Measurements from ENCODE around the gene NAA20.

The NAA20 gene

GRCh38 chr20:20020908-20021307, 3.7 kb downstream of the NAA20 start:
- no peak for DNase-seq

GRCh38 chr20:20021835-20022234, 4.7 kb downstream of the NAA20 start:
- DNase-seq = no peak

DNA sequence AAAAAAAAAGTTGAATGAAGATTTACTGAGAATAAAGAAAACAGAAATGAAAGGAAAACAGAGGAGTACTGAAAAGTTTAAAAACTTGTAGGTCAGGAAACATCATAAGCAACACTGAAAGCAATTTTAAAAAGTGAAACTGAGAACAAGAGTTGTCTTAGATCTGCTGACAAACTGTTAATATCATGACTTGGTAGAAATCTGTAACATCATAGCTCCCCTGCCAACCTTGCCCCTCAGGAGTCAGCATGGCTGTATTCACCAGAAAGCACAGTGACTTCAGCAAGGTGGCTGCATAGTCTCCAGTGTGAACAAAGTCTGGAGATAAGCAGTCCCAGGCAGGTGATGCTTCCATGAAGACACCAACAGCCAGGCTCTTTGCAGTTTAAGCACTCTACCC, 5.3 kb downstream of the NAA20 start:
- DNase-seq = no peak

GRCh38 chr20:20023395-20023794, 6.2 kb downstream of the NAA20 start:
- no peak for DNase-seq

- peak; percentile 44 for DNase-seq
Measured at GRCh38 chr20:20024942-20025341, 7.8 kb downstream of the NAA20 start.

DNA sequence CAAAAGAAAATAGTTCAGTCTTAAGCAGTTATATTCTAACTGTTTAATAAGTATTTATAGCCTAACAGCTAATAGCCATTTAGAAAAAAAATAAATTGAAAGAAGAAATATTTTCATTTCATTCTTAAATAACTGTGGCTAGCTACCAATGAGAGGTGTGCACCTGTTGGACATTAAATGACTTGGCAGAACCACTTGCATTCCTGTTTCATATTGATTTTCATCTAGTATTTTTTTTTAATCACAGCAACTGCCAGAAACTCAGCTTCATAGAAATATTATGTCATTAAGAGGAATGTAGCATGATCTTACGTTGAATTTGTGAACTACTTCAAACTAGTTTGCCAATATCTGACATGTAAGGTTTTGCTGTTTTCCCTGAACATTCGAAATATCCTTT, 10.1 kb downstream of the NAA20 start:
- DNase-seq = no peak

DNA sequence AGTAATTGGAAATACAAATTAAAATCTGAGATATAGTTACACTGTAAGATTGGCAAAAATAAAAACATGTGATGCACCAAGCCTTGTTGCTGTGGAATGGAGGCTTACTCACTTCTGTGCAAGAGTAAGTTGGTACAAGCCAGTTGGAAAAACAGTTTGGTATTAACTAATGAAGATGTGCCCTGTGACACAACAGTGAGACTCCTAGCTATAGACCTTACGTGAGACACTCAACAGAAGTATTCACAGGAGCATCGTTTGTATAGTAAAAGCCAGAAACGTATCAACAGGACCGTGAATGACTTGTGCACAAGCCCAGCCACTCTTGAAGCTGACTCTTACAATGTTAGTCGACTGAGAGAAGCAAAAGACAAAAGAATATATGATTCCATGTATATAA, 14.6 kb downstream of the NAA20 start:
- no peak for DNase-seq

- DNase-seq = no peak
Measured at GRCh38 chr20:20034486-20034885, 17.3 kb downstream of the NAA20 start.

DNA sequence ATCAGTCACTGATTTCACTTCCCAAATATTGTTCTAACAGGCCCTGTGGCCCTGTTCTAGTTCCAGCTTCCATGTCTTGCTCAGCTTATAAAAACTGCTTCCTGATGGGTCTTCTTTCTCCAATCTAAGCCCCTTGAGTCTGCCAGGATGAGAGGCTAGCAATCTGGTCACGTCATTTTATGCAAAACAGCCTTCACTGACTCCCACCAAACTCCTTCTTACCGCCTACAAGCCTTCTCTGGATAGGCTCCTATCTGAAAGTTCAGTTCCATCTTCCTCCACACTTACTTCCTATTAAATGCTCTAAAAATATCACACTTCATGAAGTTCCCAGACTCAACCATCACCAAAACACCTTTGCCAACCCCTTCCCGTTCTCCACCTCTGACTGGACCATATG, 19.6 kb downstream of the NAA20 start:
- DNase-seq = no peak

GRCh38 chr20:20037960-20038359, 20.8 kb downstream of the NAA20 start:
- peak; percentile 54 for DNase-seq

DNA sequence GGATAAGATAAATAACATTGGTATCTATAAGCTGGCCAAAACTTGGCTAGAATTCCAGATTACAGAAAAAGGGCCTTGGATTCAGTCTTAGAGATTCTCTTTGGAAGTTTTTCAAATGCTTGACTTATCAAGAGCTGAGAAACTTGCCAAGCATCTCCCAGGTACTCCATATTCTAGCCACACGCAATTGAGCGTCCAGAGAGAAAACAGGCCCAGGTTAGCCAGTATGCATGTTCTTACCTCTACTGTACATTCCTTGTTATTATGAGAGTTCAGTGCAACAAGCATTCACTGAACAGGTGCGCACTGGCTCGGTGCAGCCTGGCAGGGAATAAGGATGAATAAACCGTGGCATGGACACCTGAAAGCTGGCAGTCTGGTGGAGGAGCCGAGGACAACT, 21.4 kb downstream of the NAA20 start:
- DNase-seq = no peak

- no peak for DNase-seq
Measured at GRCh38 chr20:20039752-20040387, 22.7 kb downstream of the NAA20 start.

GRCh38 chr20:20051767-20052073, 34.6 kb downstream of the NAA20 start:
- no peak for DNase-seq

DNA sequence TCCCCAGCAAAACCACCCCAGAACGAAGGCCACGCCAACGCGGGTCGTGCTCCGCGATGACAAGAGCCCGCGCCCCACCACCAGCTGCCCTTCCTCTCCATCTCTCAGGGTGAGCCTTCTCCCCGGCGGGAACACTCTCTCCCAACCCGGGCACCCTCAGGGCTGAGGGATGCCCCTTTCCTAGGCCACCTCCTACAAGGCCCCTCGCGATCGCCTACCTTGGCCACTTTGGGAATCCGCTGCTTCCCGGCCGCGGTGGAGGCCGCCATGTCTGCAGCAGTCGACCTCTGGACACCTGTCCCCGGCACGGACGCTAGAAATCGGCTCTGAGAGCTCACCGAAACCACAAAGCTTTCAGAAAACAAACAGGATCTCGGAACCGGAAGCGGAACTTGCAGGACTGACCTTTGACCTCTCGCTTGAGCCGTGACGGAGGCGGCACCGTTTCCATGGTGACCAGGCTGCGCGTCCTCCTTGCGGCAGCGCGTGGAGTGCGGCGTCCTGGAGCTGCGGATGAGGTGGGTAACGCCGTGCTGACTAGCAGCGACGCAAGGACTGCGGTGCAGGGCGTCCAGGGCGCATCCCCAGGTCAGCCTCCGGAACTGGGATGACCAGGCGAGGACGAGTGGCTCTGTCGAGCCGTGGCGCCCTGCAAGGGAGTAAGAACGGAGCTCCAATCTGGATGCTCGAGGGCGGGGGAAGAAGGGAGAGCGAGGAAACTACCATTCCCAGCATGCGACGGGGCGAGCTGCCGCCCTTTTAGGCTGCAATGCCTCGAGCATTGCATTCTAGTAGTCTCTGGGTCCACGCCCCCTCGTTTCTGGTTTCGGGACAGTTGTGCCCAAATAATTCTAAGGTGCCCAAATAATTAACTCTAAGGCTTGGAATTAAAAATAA, 35.2 kb downstream of the NAA20 start, which contains the start of the genes CFAP61 and CRNKL1:
CFAP61 (plus strand) TSS at position 459 of the 897 bp plus-strand sequence. CDS start 4,122 bp downstream, outside the sequence.
CRNKL1 (minus strand) TSS at position 393 of the 897 bp plus-strand sequence; CDS start at position 269, 124 bp downstream.
- peak; percentile 94 for DNase-seq

- DNase-seq = no peak
Measured at GRCh38 chr20:20060234-20060998, 43.3 kb downstream of the NAA20 start.

DNA sequence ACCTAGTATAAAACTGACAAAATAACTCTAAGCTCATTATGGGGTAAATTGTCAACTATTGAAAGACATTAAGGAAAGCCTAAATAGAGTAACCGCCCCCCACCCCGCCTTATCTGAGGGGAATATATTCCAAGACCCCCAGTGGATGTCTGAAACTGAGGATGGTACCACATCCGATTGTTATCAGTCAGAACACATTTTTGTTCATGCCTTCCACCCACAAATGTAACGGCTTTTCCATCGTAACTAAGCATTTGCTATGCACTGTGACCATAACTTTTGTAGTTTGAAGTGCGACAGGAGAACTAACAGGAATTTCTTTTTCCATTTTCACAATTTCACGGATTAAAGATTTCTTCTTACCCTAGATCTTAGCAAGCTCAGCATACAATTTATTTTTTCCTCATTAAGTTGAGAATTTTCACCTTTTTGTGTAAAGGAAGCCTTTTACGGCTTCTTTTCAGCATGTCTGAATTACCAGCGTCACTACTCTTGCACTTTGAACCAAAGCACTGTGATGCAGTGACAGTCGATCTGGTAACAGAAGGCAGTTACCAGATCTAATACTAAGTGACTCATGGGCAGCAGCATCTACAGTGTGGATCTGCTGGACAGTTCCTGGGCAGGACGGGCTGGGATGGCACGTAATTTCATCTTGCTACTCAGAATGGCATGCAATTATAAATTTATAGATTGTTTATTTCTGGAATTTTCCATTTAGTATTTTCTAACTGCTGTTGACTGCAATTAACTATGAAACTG, 47.0 kb downstream of the NAA20 start:
- DNase-seq = no peak

DNA sequence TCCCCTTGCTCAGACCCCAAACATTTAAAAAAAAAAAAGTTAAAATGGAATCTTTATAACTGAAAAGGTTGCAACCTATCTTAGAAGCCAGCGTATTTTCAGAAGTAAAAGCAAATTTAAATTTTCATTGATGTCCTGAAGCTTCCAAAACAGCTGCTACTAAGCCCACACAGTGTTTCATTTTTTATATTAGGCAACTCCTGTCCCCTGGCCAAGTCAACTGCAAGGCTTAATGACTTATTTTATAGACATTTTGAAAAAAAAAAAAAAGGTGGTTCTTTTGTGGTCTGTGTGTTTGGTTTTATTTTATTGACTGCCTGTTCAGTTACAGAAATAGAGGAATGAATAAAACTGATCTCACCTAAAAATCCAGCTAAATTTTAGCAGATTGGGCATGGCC, 48.2 kb downstream of the NAA20 start:
- no peak for DNase-seq

- no peak for DNase-seq
Measured at GRCh38 chr20:20070871-20071726, 53.9 kb downstream of the NAA20 start.

- DNase-seq = no peak
Measured at GRCh38 chr20:20073801-20074371, 56.7 kb downstream of the NAA20 start.

DNA sequence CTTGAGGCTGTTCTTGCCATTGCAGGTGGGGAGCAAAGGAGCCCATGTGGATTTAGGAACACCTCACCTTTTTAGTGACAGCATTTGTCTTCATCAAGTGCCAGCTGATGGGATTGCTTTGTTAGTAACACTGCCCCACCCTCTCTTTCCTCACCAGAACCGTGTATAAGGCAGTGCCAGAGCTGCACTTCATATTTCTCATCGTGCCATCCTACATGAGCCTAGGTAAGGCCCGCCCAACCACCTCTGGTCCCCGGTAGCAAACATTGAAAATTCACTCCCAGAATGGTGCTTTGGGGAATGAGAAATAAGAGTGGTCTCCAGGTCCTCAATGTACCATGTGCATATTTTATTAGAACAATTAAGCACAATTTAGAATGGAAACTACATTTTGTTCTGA, 57.9 kb downstream of the NAA20 start:
- DNase-seq = no peak

DNA sequence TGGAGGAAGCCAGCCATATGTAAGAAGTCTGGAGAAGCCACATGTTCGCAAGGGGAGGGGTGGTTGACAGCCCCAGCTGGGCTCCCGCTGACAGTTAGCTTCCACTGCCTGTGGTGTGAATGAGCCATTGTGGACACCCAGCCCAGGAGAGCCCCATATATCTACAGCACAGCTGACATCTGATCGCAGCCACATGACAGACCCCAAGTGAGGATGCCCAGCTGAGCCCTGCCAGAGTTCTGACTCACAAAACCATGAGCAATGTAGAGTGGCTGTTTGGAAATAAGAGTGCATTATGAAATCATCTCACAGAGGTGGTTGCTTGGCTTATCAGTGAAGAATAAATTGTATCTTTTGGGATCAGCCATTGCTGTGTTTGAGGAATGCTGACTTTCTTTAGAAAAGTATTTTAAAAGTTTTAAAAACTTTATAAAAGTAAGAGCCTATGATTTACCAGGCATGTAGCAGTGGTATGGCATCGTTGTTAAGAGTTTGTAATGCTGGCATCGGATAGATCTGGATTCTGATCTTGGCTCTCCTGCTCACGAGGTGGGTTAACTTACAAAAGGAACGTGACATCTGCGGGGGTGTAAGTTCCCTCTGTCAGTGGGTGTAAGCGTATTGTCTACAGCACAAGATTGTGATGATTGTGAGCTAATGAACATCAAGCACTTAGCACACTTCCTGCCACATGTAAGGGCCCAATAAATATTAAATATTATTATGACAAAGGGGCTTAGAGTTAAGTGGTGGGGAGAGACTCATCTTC, 59.3 kb downstream of the NAA20 start:
- DNase-seq = peak; percentile 76
